Activated T-helper 17 cell treated with anti-CD3 and anti-CD28 coated beads, Interleukin-2, amount 50 U/mL, for 72 hours (primary cell): ENCODE results near the gene COQ8A. TPM values are rescaled to one million over a fixed set of nuclear protein-coding genes. Genes with fewer than 3 reads are reported as not detected.

Experiments used
- ATAC-seq: fragments of 150-1000 bp; cut with Tn5 transposase; replicated peaks from 2 replicates; pipeline ENCODE4 v1.10.0; 2021; ENCODE audit warnings: mild to moderate bottlenecking, moderate library complexity
- H3K27ac Mint-ChIP-seq: one replicate; pipeline ENCODE4 v1.8.0; 2022; ENCODE audit warnings: mixed read lengths
- H3K27me3 Mint-ChIP-seq: one replicate; pipeline ENCODE4 v1.8.0; 2022; ENCODE audit warnings: mixed read lengths
- H3K36me3 Mint-ChIP-seq: one replicate; pipeline ENCODE4 v1.8.0; 2022; ENCODE audit warnings: low read depth, mild to moderate bottlenecking, mixed read lengths
- H3K4me1 Mint-ChIP-seq: one replicate; pipeline ENCODE4 v1.8.0; 2022; ENCODE audit warnings: mixed read lengths
- H3K4me3 Mint-ChIP-seq: one replicate; pipeline ENCODE4 v1.8.0; 2022; ENCODE audit warnings: mild to moderate bottlenecking, mixed read lengths
- H3K9me3 Mint-ChIP-seq: one replicate; pipeline ENCODE4 v1.8.0; 2022; ENCODE audit warnings: mixed read lengths
- total RNA-seq, 2 donors: library from RNA; stranded (reverse); gene quantifications; one replicate each; pipeline ENCODE4 v1.2.3, GENCODE V29; 2022

The COQ8A gene
- total RNA-seq, 2 donors from 2014 or later = 28.8 to 43.1 TPM

DNA sequence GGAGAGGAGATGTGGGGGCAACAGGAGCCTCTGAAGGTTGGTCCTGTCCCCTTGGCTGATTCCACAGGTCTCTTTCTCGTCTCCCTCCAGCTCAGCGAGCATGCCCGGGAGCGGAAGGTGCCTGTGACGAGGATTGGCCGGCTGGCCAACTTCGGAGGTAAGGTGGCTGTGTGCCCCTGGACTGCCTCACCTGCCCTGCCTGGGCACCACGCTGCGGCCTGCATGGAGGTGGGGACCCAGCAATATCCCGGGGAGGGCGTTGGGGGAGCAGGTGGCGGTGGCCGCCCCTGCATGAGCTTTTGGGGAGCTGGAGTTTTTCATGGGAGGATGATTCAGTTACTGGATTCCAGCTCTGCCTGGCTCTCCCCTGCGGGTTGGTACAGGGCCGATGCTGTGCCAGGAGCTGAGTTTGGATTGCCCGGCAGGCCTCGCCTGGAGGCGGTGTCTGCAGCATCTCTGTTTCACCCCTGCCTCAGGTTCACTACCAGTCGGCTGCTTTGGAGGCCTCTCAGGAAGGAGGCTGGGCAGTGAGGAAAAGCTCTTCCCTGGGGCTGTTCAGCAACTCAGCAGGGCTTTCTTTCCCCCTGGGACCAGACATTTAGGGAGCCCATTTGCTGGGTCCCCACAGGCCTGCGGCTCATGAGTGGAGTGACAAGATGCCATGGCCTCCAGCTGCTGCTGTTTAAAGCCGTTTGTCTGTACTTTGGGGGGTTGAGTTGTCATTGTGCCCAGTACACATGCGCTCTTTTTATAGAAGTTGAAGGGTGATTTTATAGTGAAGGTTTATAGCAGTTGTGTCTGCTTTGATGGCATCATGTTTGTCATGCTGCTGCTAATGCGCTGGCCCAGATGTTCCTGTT is 25.7 kb downstream of the COQ8A start:
- H3K4me3 Mint-ChIP-seq = no peak overlapping the region
- no peaks in the 10 kb centered on the region for H3K27me3 Mint-ChIP-seq

GRCh38 chr1:226966683-226967082 is 26.6 kb downstream of the COQ8A start:
- no peaks in the 10 kb centered on the region for H3K27me3 Mint-ChIP-seq
- H3K27ac Mint-ChIP-seq = no peak overlapping the region
- H3K9me3 Mint-ChIP-seq = peaks cover 2% of the 10 kb centered on the region
- peaks cover 41% of the 10 kb centered on the region for H3K36me3 Mint-ChIP-seq
- H3K4me3 Mint-ChIP-seq = no peak overlapping the region
- H3K4me1 Mint-ChIP-seq = peaks cover 23% of the 10 kb centered on the region
- ATAC-seq = no peak

More for the DNA sequence above, 25.7 kb downstream of the COQ8A start:
- no peaks in the 10 kb centered on the region for H3K9me3 Mint-ChIP-seq
- ATAC-seq = no peak
- peaks cover 23% of the 10 kb centered on the region for H3K4me1 Mint-ChIP-seq
- peaks cover 38% of the 10 kb centered on the region for H3K36me3 Mint-ChIP-seq
- H3K27ac Mint-ChIP-seq = peak overlapping the region; percentile 38

GRCh38 chr1:226967665-226968064 is 27.6 kb downstream of the COQ8A start:
- H3K27ac Mint-ChIP-seq = peak overlapping the region; percentile 12
- peaks cover 51% of the 10 kb centered on the region for H3K36me3 Mint-ChIP-seq
- peaks cover 6% of the 10 kb centered on the region for H3K9me3 Mint-ChIP-seq
- H3K4me1 Mint-ChIP-seq = peaks cover 27% of the 10 kb centered on the region
- H3K4me3 Mint-ChIP-seq = no peak overlapping the region
- no peaks in the 10 kb centered on the region for H3K27me3 Mint-ChIP-seq
- peak; percentile 52 for ATAC-seq

DNA sequence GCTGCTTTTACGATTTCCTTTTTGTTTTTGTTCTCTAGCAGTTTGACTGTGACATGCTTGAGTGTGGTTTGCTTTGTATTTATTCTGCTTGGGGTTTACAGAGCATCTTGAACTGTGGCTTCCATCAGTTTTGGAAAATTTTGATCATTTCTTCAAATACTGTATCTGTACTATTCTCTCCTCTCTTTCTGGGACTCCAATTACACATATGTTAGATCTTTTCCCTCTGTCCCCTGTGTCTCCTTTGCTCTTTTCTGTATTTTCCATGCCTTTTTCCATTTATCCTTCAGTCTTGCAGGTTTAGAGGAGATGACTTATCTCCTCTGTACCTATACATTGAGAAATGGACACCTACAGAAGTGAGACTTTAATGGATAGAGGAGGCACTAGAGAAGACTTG is 31.7 kb downstream of the COQ8A start:
- peaks cover 18% of the 10 kb centered on the region for H3K4me1 Mint-ChIP-seq
- no peak for ATAC-seq
- H3K27me3 Mint-ChIP-seq = no peaks in the 10 kb centered on the region
- H3K9me3 Mint-ChIP-seq = peaks cover 6% of the 10 kb centered on the region
- peak overlapping the region; percentile 17 for H3K27ac Mint-ChIP-seq
- no peak overlapping the region for H3K4me3 Mint-ChIP-seq
- H3K36me3 Mint-ChIP-seq = peaks cover 38% of the 10 kb centered on the region

DNA sequence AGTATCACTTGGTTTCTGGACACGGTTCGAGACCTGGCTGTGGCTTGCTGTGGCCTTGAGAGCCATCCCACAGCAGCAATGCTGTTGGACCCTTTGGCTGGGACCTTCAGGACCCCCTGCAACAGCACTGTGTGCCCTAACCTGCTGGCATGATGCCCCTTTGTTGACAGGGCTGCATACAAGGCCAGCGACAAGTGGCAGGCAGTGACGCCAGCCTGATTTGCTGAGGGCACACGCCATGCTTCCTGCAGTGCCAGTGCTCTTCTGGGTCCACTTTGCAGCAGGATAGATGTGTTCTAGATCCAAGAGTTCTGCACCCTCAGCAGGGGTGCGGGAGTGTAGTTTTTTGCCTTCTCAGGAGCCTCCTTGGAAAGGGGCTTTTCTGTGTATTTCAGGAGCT is 32.8 kb downstream of the COQ8A start:
- peaks cover 11% of the 10 kb centered on the region for H3K4me1 Mint-ChIP-seq
- no peak overlapping the region for H3K4me3 Mint-ChIP-seq
- peak overlapping the region; percentile 29 for H3K27ac Mint-ChIP-seq
- no peak for ATAC-seq
- H3K36me3 Mint-ChIP-seq = peaks cover 37% of the 10 kb centered on the region
- H3K27me3 Mint-ChIP-seq = no peaks in the 10 kb centered on the region
- peaks cover 6% of the 10 kb centered on the region for H3K9me3 Mint-ChIP-seq

- peaks cover 37% of the 10 kb centered on the region for H3K36me3 Mint-ChIP-seq
- H3K27ac Mint-ChIP-seq = peak overlapping the region; percentile 43
- no peak for ATAC-seq
- H3K27me3 Mint-ChIP-seq = no peaks in the 10 kb centered on the region
- H3K4me1 Mint-ChIP-seq = peaks cover 8% of the 10 kb centered on the region
- peaks cover 6% of the 10 kb centered on the region for H3K9me3 Mint-ChIP-seq
- no peak overlapping the region for H3K4me3 Mint-ChIP-seq
These were observed 33.3 kb downstream of the COQ8A start for GRCh38 chr1:226973371-226973897.

DNA sequence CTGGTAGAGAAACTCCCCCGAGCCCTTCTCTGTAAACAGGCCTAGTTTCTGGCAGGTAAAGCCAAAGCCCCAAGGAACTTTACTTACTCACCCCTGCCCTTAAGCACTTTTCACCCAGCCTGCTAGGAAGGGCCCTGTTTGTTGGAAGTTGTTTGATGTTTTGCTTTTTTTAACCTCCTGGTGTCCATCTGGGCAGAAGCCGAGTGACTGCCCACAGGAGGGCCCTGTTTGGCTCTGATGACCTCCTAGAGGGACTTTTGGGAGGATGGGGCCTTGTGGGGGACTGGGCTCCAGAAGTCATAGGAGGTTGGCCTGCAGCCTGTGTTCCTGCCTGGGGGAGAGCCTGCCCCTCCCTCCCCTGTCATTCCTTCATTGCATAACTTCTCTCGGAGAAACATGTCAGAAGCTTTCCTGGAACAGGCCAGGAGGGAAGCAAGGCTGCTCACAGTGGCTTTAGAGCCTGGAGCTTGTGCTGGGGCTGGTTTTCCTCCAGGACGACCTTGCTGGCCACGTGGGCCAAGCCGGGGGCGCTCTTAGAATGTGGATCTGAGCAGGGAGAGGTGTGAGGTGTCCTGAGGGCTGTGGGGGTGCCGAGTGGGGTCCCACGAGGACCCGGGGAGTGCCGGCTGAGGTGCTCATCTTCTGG is 33.9 kb downstream of the COQ8A start:
- H3K4me3 Mint-ChIP-seq = no peak overlapping the region
- ATAC-seq = no peak
- H3K9me3 Mint-ChIP-seq = peaks cover 6% of the 10 kb centered on the region
- peak overlapping the region; percentile 43 for H3K27ac Mint-ChIP-seq
- peaks cover 34% of the 10 kb centered on the region for H3K36me3 Mint-ChIP-seq
- no peaks in the 10 kb centered on the region for H3K27me3 Mint-ChIP-seq
- peaks cover 5% of the 10 kb centered on the region for H3K4me1 Mint-ChIP-seq

DNA sequence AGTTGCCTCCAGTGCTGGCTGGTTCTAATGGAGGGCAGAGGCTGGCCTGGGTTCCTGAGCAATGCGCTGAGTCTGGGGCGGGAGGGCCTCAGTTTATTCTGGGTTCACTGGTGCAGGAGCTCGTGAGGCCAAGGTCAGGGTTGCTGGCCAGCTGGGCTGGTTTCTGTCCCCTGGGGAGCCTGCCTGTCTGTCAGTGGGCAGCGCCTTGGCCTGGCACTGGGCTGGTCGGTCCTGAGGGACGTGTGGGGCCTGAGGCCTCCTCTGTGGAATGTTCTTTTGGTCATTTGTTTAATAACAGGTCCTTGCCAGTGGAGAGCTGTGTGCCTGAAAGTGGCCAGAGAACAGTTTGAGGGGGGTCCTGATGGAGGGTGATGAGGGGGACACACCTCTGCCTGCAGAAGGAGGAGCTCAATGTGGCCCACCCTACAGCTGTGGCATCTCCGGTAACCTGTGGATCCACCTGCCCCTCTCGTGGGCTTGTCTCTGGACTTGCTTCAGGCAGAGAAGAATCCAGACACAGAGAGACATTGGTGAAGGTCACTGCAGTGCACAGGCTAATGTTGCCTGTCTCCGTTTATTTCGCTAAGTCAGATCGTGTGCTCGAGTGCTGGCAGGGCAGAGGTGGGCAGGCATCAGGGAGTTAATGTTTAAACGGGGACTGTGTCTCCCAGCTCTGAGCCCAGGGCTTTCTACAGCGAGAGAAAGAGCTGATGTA is 34.6 kb downstream of the COQ8A start:
- ATAC-seq = no peak
- peak overlapping the region; percentile 43 for H3K27ac Mint-ChIP-seq
- no peaks in the 10 kb centered on the region for H3K27me3 Mint-ChIP-seq
- no peak overlapping the region for H3K4me3 Mint-ChIP-seq
- peaks cover 27% of the 10 kb centered on the region for H3K36me3 Mint-ChIP-seq
- peaks cover 5% of the 10 kb centered on the region for H3K4me1 Mint-ChIP-seq
- H3K9me3 Mint-ChIP-seq = peaks cover 6% of the 10 kb centered on the region

GRCh38 chr1:226975259-226976250 is 35.5 kb downstream of the COQ8A start:
- no peak for ATAC-seq
- H3K4me3 Mint-ChIP-seq = no peak overlapping the region
- H3K27me3 Mint-ChIP-seq = no peaks in the 10 kb centered on the region
- peaks cover 6% of the 10 kb centered on the region for H3K9me3 Mint-ChIP-seq
- peaks cover 5% of the 10 kb centered on the region for H3K4me1 Mint-ChIP-seq
- peaks cover 22% of the 10 kb centered on the region for H3K36me3 Mint-ChIP-seq
- no peak overlapping the region for H3K27ac Mint-ChIP-seq

DNA sequence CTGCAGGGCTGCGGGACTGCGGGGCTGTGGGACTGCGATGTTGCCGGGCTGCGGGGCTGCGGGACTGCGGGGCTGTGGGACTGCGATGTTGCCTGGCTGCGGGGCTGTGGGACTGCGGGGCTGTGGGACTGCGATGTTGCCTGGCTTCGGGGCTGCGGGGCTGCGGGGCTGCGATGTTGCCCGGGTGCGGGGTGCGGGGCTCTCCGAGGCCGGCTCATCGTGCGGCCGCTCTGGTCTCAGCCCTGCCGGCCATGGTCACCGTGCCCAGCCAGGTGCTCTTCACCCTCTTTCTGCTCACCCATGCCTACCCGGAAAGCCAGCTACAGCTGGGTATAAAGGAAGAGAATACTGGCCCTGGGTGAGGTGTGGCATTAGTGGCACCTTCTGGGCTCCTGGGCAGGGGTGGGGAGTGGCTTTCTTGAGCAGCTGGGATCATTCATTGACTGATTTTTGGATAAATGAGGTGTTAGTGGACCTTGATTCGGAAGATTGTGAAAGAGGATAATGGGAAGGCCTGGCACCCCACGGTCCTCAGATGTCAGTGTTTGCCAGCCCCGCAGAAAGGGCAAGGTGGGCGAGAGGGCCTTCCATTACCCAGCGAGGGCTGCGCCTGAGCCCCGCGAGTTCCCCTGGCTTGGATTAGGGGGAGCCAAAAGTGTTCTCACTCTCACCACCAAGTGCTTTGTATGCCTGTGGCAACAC is 36.3 kb downstream of the COQ8A start:
- Mint-ChIP-seq H3K4me3 (no peak overlapping the region), H3K36me3 (peaks cover 21% of the 10 kb centered on the region), H3K9me3 (peaks cover 6% of the 10 kb centered on the region), H3K27me3 (no peaks in the 10 kb centered on the region), H3K4me1 (peaks cover 5% of the 10 kb centered on the region), H3K27ac (no peak overlapping the region)
- no peak for ATAC-seq

GRCh38 chr1:226976978-226977642 is 37.0 kb downstream of the COQ8A start:
- H3K4me3 Mint-ChIP-seq = no peak overlapping the region

GRCh38 chr1:226977643-226978431 is 37.7 kb downstream of the COQ8A start:
- peaks cover 9% of the 10 kb centered on the region for H3K36me3 Mint-ChIP-seq
- ATAC-seq = no peak
- no peaks in the 10 kb centered on the region for H3K9me3 Mint-ChIP-seq
- no peak overlapping the region for H3K27ac Mint-ChIP-seq
- H3K4me1 Mint-ChIP-seq = no peaks in the 10 kb centered on the region
- H3K27me3 Mint-ChIP-seq = no peaks in the 10 kb centered on the region
- no peak overlapping the region for H3K4me3 Mint-ChIP-seq

More at GRCh38 chr1:226976978-226977642, 37.0 kb downstream of the COQ8A start:
- no peak for ATAC-seq
- no peaks in the 10 kb centered on the region for H3K9me3 Mint-ChIP-seq
- no peak overlapping the region for H3K27ac Mint-ChIP-seq
- H3K4me1 Mint-ChIP-seq = no peaks in the 10 kb centered on the region
- peaks cover 14% of the 10 kb centered on the region for H3K36me3 Mint-ChIP-seq
- H3K27me3 Mint-ChIP-seq = no peaks in the 10 kb centered on the region
